Stimulated activated CD4-positive, alpha-beta T cell treated with anti-CD3 and anti-CD28 coated beads, Interleukin-15, amount 100 ng/mL, for 1 hour (primary cell): ENCODE results near the gene WNK1.
"Not testable (repeated sequence)": the region's sequence is repeated elsewhere in the genome, so short reads cannot be mapped to it uniquely, and the experiment has no call there.

Experiments used
- DNase-seq, 2 donors: peaks; one replicate each; pipeline ENCODE4 v3.0.0-alpha.2; 2020; ENCODE audit warnings: low read depth in 1 of 2, low spot score in 1 of 2

The WNK1 gene

GRCh38 chr12:751999-752694 lies at the start of gene WNK1:
Gene WNK1, plus strand, starts transcription at chr12:752579. Its CDS starts 987 bp downstream, at chr12:753566.
- peak; percentile 96 to 98 for DNase-seq

GRCh38 chr12:704516-705242 lies 47.7 kb upstream of the WNK1 start:
- DNase-seq, result no peak

DNA sequence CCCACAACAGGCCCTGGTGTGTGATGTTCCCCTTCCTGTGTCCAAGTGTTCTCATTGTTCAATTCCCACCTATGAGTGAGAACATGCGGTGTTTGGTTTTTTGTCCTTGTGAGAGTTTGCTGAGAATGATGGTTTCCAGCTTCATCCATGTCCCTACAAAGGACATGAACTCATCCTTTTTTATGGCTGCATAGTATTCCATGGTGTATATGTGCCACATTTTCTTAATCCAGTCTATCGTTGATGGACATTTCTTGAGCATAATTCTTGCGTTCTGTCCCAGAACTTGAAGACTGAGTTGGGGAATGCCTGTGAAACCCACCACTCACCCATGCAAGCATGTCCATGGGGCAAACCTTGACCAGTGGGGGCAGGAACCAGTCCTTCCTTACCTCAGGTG lies 44.3 kb upstream of the WNK1 start:
- not testable (repeated sequence) for DNase-seq

- DNase-seq, result no peak
These were observed 42.8 kb upstream of the WNK1 start for GRCh38 chr12:709455-710020.

GRCh38 chr12:712172-712863 lies 40.1 kb upstream of the WNK1 start:
- DNase-seq, result no peak

DNA sequence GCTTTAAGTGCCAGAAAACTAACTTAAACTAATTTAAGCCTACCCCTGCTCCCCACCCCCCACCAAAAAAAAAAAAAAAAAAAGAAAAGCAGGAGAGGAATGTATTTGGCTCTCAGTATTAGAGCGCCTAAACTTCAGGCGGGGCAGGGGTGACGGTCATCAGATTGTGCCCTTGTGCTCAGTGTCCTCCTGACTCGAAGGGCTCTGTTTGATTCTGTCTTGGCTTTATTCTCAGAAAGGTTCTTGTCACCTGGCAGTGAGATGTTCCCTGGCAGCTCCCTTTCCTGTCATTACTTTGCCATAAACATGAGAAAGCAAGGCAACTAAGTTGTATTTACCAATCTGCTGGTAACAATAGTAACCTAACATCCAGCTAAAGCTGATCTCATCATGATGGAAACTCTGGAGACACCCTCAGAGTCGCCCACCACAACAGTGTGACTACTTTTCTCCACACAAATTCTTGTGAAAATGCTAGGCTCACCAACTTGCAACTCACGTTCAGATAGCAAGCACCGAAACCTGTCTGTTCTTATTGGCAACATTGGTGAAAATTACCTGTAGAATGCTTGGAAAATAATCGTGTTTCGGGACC lies 39.0 kb upstream of the WNK1 start:
- no peak for DNase-seq

DNA sequence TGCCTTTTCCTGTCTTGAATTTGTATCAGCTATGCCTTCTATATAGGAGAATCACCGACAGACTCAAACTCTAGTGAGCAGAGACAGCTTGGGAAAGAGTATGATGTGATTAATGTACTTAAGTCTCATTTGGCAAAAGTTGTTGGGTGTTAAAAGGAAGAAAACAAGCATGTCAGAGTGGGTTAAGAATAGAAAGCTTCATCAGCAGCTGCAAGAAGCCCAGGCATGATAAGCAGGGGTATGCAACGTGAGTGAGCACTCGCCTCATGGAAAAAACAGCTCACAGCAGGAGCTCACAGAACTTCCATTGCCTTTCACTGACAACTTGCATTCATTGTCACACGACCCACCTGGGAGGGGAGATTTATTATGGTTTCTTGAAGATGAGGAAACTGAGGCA lies 35.9 kb upstream of the WNK1 start:
- DNase-seq, result no peak

DNA sequence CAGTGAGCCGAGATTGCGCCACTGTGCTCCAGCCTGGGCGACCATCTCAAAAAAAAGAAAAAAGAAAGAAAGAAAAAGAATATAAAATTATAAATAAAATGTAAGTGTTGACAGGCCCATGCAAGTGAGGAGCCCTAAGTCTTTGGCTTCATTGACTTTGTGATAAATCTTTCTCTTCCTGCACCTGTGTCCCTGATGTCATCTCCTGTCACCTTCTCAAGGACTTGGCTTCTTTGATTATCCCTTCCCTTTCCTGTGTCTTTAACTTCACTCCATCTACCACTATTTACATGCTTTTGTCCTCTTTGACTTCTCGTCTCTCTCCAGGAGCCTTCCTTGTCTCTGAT lies 33.6 kb upstream of the WNK1 start:
- DNase-seq, result no peak

DNA sequence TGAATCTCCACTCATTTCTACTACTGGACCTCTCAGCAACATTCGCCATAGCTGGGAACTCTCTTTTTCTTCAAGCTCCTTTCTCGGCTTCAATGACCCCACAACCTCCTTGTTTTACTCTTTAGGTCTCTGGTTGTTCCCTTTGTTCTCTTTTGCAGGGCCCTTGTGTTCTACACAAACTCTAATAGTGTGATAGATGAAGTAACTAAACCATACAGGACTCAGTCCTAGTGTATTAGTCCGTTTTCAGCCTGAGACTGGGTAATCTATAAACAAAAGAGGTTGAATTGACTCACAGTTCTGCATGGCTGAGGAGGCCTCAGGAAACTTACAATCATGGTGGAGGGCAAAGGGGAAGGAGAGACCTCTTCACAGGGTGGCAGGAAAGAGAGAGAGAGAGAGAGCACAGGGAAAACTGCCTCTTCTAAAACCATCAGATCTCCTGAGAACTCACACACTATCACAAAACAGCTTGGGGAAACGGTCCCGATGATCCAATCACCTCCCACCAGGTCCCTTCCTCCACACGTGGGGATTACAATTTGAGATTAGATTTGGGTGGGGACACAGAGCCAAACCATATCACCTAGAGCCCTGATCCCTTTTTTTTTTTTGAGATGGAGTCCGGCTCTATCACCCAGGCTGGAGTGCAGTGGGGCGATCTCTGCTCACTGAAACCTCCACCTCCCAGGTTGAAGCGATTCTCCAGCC lies 32.0 kb upstream of the WNK1 start:
- DNase-seq, result no peak

GRCh38 chr12:724194-724855 lies 28.1 kb upstream of the WNK1 start:
- no peak for DNase-seq

- DNase-seq, result no peak
These were observed 27.3 kb upstream of the WNK1 start for GRCh38 chr12:725076-725475.

- no peak for DNase-seq
These were observed 25.9 kb upstream of the WNK1 start for GRCh38 chr12:726281-727140.

- no peak for DNase-seq
These were observed 25.1 kb upstream of the WNK1 start for GRCh38 chr12:727321-727720.

GRCh38 chr12:728781-729180 lies 23.6 kb upstream of the WNK1 start:
- DNase-seq, result no peak

- DNase-seq, result no peak
These were observed 23.2 kb upstream of the WNK1 start for GRCh38 chr12:729221-729620.

DNA sequence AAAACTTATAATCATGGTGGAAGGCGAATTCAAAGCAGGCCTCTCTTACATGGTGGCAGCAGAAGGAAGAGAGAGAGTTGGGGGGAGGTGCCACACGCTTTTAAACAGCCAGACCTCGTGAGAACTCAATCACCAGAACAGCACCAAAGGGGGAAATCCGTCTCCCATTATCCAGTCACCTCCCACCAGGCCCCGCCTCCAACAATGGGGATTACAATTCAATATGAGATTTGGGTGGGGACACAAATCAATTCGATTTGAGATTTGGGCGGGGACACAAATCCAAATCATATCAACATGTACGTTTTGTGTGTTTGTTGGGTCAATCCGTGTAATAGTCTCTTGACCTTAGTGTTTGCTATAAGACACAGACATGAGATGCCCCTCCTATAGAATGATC lies 21.8 kb upstream of the WNK1 start:
- DNase-seq, result no peak

- DNase-seq, result no peak
These were observed 15.1 kb upstream of the WNK1 start for GRCh38 chr12:737122-737739.

GRCh38 chr12:738712-739111 lies 13.7 kb upstream of the WNK1 start:
- no peak for DNase-seq

- DNase-seq, result no peak
These were observed 13.0 kb upstream of the WNK1 start for GRCh38 chr12:739349-739748.
